GM20000 (cell line): Measurements from ENCODE around the gene TTLL4.

Experiments used
- DNase-seq: peaks from one replicate; pipeline ENCODE4 v3.0.0; 2012; ENCODE audit warnings: low spot score
- CTCF ChIP-seq: IDR thresholded peaks from 2 replicates; pipeline ENCODE4 v1.5.1; 2012; ENCODE audit warnings: mild to moderate bottlenecking, control low read depth; ENCODE audit errors: extremely low read depth, missing control alignments

The TTLL4 gene

GRCh38 chr2:218701806-218702205 lies 8.8 kb upstream of the TTLL4 start:
- DNase-seq = no peak
- no peak for TF ChIP-seq CTCF

GRCh38 chr2:218703341-218703740 lies 7.3 kb upstream of the TTLL4 start:
- no peak for DNase-seq
- TF ChIP-seq CTCF = no peak

GRCh38 chr2:218708086-218708485 lies 2.5 kb upstream of the TTLL4 start:
- peak; percentile 37 for DNase-seq
- no peak for TF ChIP-seq CTCF

- no peak for DNase-seq
- no peak for TF ChIP-seq CTCF
Observed at GRCh38 chr2:218709908-218710307, 727 bp upstream of the TTLL4 start.

- TF ChIP-seq CTCF = no peak
- DNase-seq = no peak
Observed at GRCh38 chr2:218710334-218710686, 325 bp upstream of the TTLL4 start.

- DNase-seq = no peak
- no peak for TF ChIP-seq CTCF
Observed at GRCh38 chr2:218711550-218711929, 905 bp downstream of the TTLL4 start.

GRCh38 chr2:218713922-218714321 lies 3.3 kb downstream of the TTLL4 start:
- TF ChIP-seq CTCF = no peak
- DNase-seq = no peak
